ENCODE measurements around the gene COL5A1.

DNA sequence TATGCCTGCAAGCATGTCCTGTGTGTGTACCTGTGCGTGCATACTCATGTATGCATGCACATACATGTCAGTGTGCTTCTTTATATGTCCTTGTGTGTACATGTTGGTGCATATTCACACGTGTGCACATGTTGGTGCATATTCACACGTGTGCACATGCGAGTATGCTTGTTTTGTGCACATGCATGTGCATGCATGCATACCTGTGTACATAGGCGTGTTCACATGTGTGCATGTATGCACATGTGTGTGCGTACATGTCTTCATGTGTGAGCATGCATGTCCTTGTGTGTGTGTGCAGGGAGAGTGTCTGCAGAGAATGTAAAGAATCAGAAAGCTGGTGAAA is 166.8 kb downstream of the COL5A1 start:
- TF ChIP-seq CTCF (IDR thresholded peaks at IDR 0.05; ENCODE audit: insufficient read depth, low read length) (no peak), GABPA (IDR thresholded peaks at IDR 0.05; ENCODE audit: low read depth) (no peak), REST (IDR thresholded peaks at IDR 0.05; ENCODE audit: insufficient replicate concordance, low read depth) (no peak), POLR2AphosphoS5 (IDR thresholded peaks at IDR 0.05; ENCODE audit: low read depth) (no peak)

Measured in HL-60 (cell line).